Vagina (tissue), 2 donors: ENCODE measurements around the gene SHCBP1L.

ENCODE experiments used
- POLR2A ChIP-seq, 2 donors: fragments of 450-650 bp; IDR thresholded peaks; one replicate each; pipeline ENCODE4 v1.6.1; 2017; ENCODE audit warnings: antibody characterized with exemption in 2 of 2, mild to moderate bottlenecking in 2 of 2, moderate library complexity in 2 of 2
- POLR2AphosphoS5 ChIP-seq, 2 donors: sonication (generic); formaldehyde crosslinking; IDR thresholded peaks; one replicate each; pipeline ENCODE4 v1.9.0; 2017; ENCODE audit warnings: antibody characterized with exemption in 2 of 2, mild to moderate bottlenecking in 2 of 2, low read depth in 1 of 2; ENCODE audit not compliant: insufficient read depth in 1 of 2
- TF ChIP-seq, protein P1 (sequence below), 3 experiments: fragments of 450-650 bp in 2 of 3; fragments of 200-600 bp in 1 of 3; sonication (generic) in 1 of 3; IDR thresholded peaks; one replicate each; pipeline ENCODE4 v1.5.1; 2017 to 2019; ENCODE audit warnings: antibody characterized with exemption in 3 of 3, mild to moderate bottlenecking in 2 of 3, moderate library complexity in 2 of 3

DNA sequence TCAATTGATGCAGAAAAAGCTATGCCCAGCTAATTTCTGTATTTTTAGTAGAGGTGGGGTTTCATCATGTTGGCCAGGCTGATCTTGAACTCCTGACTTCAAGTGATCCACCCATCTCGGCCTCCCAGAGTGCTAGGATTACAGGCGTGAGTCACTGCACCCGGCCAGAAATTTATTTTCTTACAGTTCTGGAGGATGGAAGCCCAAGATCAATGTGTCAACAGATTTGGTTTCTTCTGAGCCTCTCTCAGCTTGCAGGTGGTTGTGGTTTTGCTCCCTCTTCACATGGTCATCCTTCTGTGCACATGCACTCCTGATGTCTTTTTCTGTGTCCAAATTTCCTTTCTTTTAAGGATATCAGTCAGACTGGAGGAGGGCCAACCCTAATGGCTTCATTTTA lies 35.6 kb downstream of the SHCBP1L start:
- TF ChIP-seq, protein P1, sequence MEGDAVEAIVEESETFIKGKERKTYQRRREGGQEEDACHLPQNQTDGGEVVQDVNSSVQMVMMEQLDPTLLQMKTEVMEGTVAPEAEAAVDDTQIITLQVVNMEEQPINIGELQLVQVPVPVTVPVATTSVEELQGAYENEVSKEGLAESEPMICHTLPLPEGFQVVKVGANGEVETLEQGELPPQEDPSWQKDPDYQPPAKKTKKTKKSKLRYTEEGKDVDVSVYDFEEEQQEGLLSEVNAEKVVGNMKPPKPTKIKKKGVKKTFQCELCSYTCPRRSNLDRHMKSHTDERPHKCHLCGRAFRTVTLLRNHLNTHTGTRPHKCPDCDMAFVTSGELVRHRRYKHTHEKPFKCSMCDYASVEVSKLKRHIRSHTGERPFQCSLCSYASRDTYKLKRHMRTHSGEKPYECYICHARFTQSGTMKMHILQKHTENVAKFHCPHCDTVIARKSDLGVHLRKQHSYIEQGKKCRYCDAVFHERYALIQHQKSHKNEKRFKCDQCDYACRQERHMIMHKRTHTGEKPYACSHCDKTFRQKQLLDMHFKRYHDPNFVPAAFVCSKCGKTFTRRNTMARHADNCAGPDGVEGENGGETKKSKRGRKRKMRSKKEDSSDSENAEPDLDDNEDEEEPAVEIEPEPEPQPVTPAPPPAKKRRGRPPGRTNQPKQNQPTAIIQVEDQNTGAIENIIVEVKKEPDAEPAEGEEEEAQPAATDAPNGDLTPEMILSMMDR (IDR thresholded peaks at IDR 0.05), result no peak
- TF ChIP-seq POLR2AphosphoS5 (IDR thresholded peaks at IDR 0.05; ENCODE audit: insufficient read depth in 1 of 2, low read depth in 1 of 2) (no peak), POLR2A (IDR thresholded peaks at IDR 0.05) (no peak)
